Brain pericyte (primary cell): ENCODE results near the gene TRIM68.

ENCODE experiments used
- DNase-seq: peaks from one replicate; pipeline ENCODE4 v3.0.0-alpha.2; 2012; ENCODE audit warnings: low read depth, low spot score

The TRIM68 gene

GRCh38 chr11:4607781-4608666 lies at the start of gene TRIM68:
TSS of gene TRIM68 (minus strand) at chr11:4608231. CDS start at chr11:4605504, 2,727 bp downstream.
- peak; percentile 85 for DNase-seq

- DNase-seq: no peak
Observed at GRCh38 chr11:4654635-4655369, 46.8 kb upstream of the TRIM68 start.

- DNase-seq: no peak
Observed at GRCh38 chr11:4647766-4648165, 39.7 kb upstream of the TRIM68 start.

GRCh38 chr11:4645974-4646373 lies 37.9 kb upstream of the TRIM68 start:
- no peak for DNase-seq

- DNase-seq: no peak
Observed at GRCh38 chr11:4644233-4644632, 36.2 kb upstream of the TRIM68 start.

GRCh38 chr11:4643682-4644081 lies 35.7 kb upstream of the TRIM68 start, which contains the start of gene OR51E1:
TSS of gene OR51E1 (plus strand) at chr11:4643982. CDS start at chr11:4652527, 8,545 bp downstream.
- no peak for DNase-seq

GRCh38 chr11:4643076-4643475 lies 35.0 kb upstream of the TRIM68 start:
- DNase-seq: no peak

- no peak for DNase-seq
Observed at GRCh38 chr11:4642043-4642442, 34.0 kb upstream of the TRIM68 start.

- no peak for DNase-seq
Observed at GRCh38 chr11:4641501-4641900, 33.5 kb upstream of the TRIM68 start.

GRCh38 chr11:4639931-4640330 lies 31.9 kb upstream of the TRIM68 start:
- no peak for DNase-seq

GRCh38 chr11:4637662-4638047 lies 29.6 kb upstream of the TRIM68 start:
- no peak for DNase-seq

- DNase-seq: peak; percentile 37
Observed at GRCh38 chr11:4636962-4637661, 29.1 kb upstream of the TRIM68 start, which contains the start of gene OR51D1. TSS of gene OR51D1 (plus strand) at chr11:4637477. CDS start at chr11:4639791, 2,314 bp downstream.

- no peak for DNase-seq
Observed at GRCh38 chr11:4636136-4636535, 28.1 kb upstream of the TRIM68 start.

- no peak for DNase-seq
Observed at GRCh38 chr11:4626207-4627099, 18.4 kb upstream of the TRIM68 start.

- DNase-seq: no peak
Observed at GRCh38 chr11:4619514-4619913, 11.5 kb upstream of the TRIM68 start.

- no peak for DNase-seq
Observed at GRCh38 chr11:4615856-4616444, 7.9 kb upstream of the TRIM68 start.

- DNase-seq: no peak
Observed at GRCh38 chr11:4611986-4612385, 4.0 kb upstream of the TRIM68 start.

GRCh38 chr11:4610258-4610935 lies 2.4 kb upstream of the TRIM68 start:
- no peak for DNase-seq

GRCh38 chr11:4607096-4607495 lies 935 bp downstream of the TRIM68 start:
- no peak for DNase-seq
